Ishikawa (cell line): ENCODE data around the gene TNFRSF6B.
A peak's percentile ranks its signal among the peaks of the same experiment; 100 is the strongest.

Experiments used
- CEBPB ChIP-seq: IDR thresholded peaks from 2 replicates; pipeline ENCODE4 v1.6.1; 2012
- CREB1 ChIP-seq: IDR thresholded peaks from 2 replicates; pipeline ENCODE4 v1.6.1; 2012; ENCODE audit warnings: low read depth
- EGR1 ChIP-seq: IDR thresholded peaks from 2 replicates; pipeline ENCODE4 v1.6.1; 2012
- EP300 ChIP-seq: IDR thresholded peaks from 2 replicates; pipeline ENCODE4 v1.6.1; 2012; ENCODE audit warnings: borderline replicate concordance
- FOXM1 ChIP-seq: IDR thresholded peaks from 2 replicates; pipeline ENCODE4 v1.6.1; 2012; ENCODE audit warnings: low read depth, borderline replicate concordance
- NFIC ChIP-seq: IDR thresholded peaks from 2 replicates; pipeline ENCODE4 v1.6.1; 2012
- RAD21 ChIP-seq: IDR thresholded peaks from 2 replicates; pipeline ENCODE4 v1.6.1; 2012; ENCODE audit warnings: low read depth
- REST ChIP-seq: IDR thresholded peaks from 2 replicates; pipeline ENCODE4 v1.6.1; 2012; ENCODE audit warnings: low read depth, mild to moderate bottlenecking
- TAF1 ChIP-seq: IDR thresholded peaks from 2 replicates; pipeline ENCODE4 v1.6.1; 2012; ENCODE audit warnings: low read depth, mild to moderate bottlenecking
- TCF12 ChIP-seq: IDR thresholded peaks from 2 replicates; pipeline ENCODE4 v1.6.1; 2012; ENCODE audit warnings: low read depth
- TEAD4 ChIP-seq: IDR thresholded peaks from 2 replicates; pipeline ENCODE4 v1.6.1; 2012
- USF1 ChIP-seq: IDR thresholded peaks from 2 replicates; pipeline ENCODE4 v1.6.1; 2012
- YY1 ChIP-seq: IDR thresholded peaks from 2 replicates; pipeline ENCODE4 v1.6.1; 2012; ENCODE audit warnings: low read depth
- ZBTB7A ChIP-seq: IDR thresholded peaks from 2 replicates; pipeline ENCODE4 v1.6.1; 2012; ENCODE audit warnings: low read depth
- TF ChIP-seq, protein P1 (sequence below): IDR thresholded peaks from 2 replicates; pipeline ENCODE4 v1.6.1; 2012

Gene TNFRSF6B

GRCh38 chr20:63696628-63697356 is at the start of gene TNFRSF6B:
TNFRSF6B (plus strand) TSS chr20:63696652; CDS start chr20:63696768, 116 bp downstream.
- TF ChIP-seq ZBTB7A, result no peak
- TF ChIP-seq CEBPB, result no peak
- TF ChIP-seq EGR1, result no peak
- TF ChIP-seq FOXM1, result no peak
- no peak for TF ChIP-seq YY1
- TF ChIP-seq TAF1, result no peak

DNA sequence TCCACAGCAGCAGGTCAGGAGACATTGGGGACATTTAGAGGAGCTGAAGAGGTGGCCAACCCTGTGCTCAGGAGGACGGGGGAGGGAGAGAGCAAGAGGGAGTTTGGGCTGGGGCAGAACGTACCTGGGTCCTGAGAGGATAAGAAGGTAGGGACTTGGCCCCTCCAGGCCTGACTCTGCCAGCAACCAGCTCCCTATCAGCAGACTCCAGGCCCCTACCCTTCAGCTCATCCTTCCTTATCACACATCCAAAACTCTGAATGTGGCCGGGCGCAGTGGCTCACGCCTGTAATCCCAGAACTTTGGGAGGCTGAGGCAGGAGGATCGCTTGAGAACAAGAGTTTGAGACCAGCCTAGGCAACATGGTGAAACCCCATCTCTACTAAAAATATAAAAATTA is 48.3 kb upstream of the TNFRSF6B start:
- TF ChIP-seq EGR1 (no peak), RAD21 (no peak), USF1 (no peak), YY1 (no peak), TEAD4 (no peak), EP300 (no peak), TAF1 (no peak), TCF12 (no peak), REST (no peak)

- TF ChIP-seq RAD21, result no peak
- no peak for TF ChIP-seq TEAD4
- TF ChIP-seq USF1, result no peak
- no peak for TF ChIP-seq EP300
- no peak for TF ChIP-seq ZBTB7A
- TF ChIP-seq CREB1, result no peak
- TF ChIP-seq, protein P1, sequence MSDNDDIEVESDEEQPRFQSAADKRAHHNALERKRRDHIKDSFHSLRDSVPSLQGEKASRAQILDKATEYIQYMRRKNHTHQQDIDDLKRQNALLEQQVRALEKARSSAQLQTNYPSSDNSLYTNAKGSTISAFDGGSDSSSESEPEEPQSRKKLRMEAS, result no peak
- no peak for TF ChIP-seq YY1
- no peak for TF ChIP-seq TAF1
- TF ChIP-seq TCF12, result no peak
- TF ChIP-seq EGR1, result no peak
- TF ChIP-seq REST, result no peak
- no peak for TF ChIP-seq NFIC
- TF ChIP-seq FOXM1, result no peak
- TF ChIP-seq CEBPB, result no peak
Measured at GRCh38 chr20:63648895-63649589, 47.4 kb upstream of the TNFRSF6B start.

- no peak for TF ChIP-seq EP300
- no peak for TF ChIP-seq CEBPB
- no peak for TF ChIP-seq RAD21
- TF ChIP-seq YY1, result no peak
- TF ChIP-seq TCF12, result no peak
- TF ChIP-seq EGR1, result no peak
- no peak for TF ChIP-seq TAF1
- TF ChIP-seq USF1, result no peak
- no peak for TF ChIP-seq TEAD4
Measured at GRCh38 chr20:63651942-63652191, 44.6 kb upstream of the TNFRSF6B start.

GRCh38 chr20:63652192-63652980 is 44.1 kb upstream of the TNFRSF6B start:
- TF ChIP-seq TEAD4, result no peak
- TF ChIP-seq, protein P1, result 0 out of 2 replicates have a peak, but pooled peaks have one; percentile 54
